Gastrocnemius medialis (tissue), 4 donors: Measurements from ENCODE around the gene SLC25A22.
A peak's percentile ranks its signal among the peaks of the same experiment; 100 is the strongest.

ENCODE experiments used
- CTCF ChIP-seq, 5 experiments: fragments of 450-650 bp in 3 of 5; fragments of 200-600 bp in 2 of 5; sonication (generic) in 2 of 5; IDR thresholded peaks in 4 of 5; conservative IDR thresholded peaks in 1 of 5; 1 replicate in 4 of 5; 2 replicates in 1 of 5; pipeline ENCODE4 v1.5.1; 2016 to 2019; ENCODE audit warnings: antibody characterized with exemption in 5 of 5, mild to moderate bottlenecking in 3 of 5, moderate library complexity in 3 of 5
- POLR2A ChIP-seq, 2 donors: fragments of 450-650 bp; IDR thresholded peaks; one replicate each; pipeline ENCODE4 v1.6.1; 2017; ENCODE audit warnings: antibody characterized with exemption in 2 of 2, mild to moderate bottlenecking in 2 of 2, moderate library complexity in 2 of 2

GRCh38 chr11:834371-835316 is 36.6 kb upstream of the SLC25A22 start:
- TF ChIP-seq CTCF (IDR thresholded peaks at IDR 0.05 in 4 of 5, conservative IDR thresholded peaks at IDR 0.05 in 1 of 5): peak in 1 of 5 experiments; percentile 8
- TF ChIP-seq POLR2A (IDR thresholded peaks at IDR 0.05): peak; percentile 37 to 52
